ENCODE data around the gene PRKCQ. TPM values are rescaled to one million over a fixed set of nuclear protein-coding genes. Genes with fewer than 3 reads are reported as not detected.
"Not testable (repeated sequence)": the region's sequence is repeated elsewhere in the genome, so short reads cannot be mapped to it uniquely, and the experiment has no call there.

Gene PRKCQ
- total RNA-seq, 1 donor from 2014 or later, result 24.0 TPM

- TF ChIP-seq, protein P1, sequence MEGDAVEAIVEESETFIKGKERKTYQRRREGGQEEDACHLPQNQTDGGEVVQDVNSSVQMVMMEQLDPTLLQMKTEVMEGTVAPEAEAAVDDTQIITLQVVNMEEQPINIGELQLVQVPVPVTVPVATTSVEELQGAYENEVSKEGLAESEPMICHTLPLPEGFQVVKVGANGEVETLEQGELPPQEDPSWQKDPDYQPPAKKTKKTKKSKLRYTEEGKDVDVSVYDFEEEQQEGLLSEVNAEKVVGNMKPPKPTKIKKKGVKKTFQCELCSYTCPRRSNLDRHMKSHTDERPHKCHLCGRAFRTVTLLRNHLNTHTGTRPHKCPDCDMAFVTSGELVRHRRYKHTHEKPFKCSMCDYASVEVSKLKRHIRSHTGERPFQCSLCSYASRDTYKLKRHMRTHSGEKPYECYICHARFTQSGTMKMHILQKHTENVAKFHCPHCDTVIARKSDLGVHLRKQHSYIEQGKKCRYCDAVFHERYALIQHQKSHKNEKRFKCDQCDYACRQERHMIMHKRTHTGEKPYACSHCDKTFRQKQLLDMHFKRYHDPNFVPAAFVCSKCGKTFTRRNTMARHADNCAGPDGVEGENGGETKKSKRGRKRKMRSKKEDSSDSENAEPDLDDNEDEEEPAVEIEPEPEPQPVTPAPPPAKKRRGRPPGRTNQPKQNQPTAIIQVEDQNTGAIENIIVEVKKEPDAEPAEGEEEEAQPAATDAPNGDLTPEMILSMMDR (IDR thresholded peaks at IDR 0.05; ENCODE audit: unreplicated experiment), result no peak
- no peak for DNase-seq (ENCODE audit: low spot score)
- peaks cover 26% of the 10 kb centered on the region for H3K4me1 Mint-ChIP-seq (ENCODE audit: unreplicated experiment)
- no peaks in the 10 kb centered on the region for H3K27me3 Mint-ChIP-seq (ENCODE audit: unreplicated experiment)
- H3K36me3 Mint-ChIP-seq (ENCODE audit: low read depth, unreplicated experiment), result peaks cover 23% of the 10 kb centered on the region
- no peak overlapping the region for H3K4me3 Mint-ChIP-seq (ENCODE audit: unreplicated experiment)
- H3K27ac Mint-ChIP-seq (ENCODE audit: unreplicated experiment), result no peak overlapping the region
- no peaks in the 10 kb centered on the region for H3K9me3 Mint-ChIP-seq (ENCODE audit: unreplicated experiment)
Observed at GRCh38 chr10:6476989-6477388, 103.1 kb downstream of the PRKCQ start.

- peaks cover 31% of the 10 kb centered on the region for H3K36me3 Mint-ChIP-seq (ENCODE audit: low read depth, unreplicated experiment)
- H3K4me1 Mint-ChIP-seq (ENCODE audit: unreplicated experiment), result peaks cover 31% of the 10 kb centered on the region
Observed at GRCh38 chr10:6474871-6475270, 105.2 kb downstream of the PRKCQ start.

GRCh38 chr10:6473901-6474370, 106.1 kb downstream of the PRKCQ start:
- TF ChIP-seq, protein P1 (IDR thresholded peaks at IDR 0.05; ENCODE audit: unreplicated experiment), result no peak
- Mint-ChIP-seq H3K36me3 (ENCODE audit: low read depth, unreplicated experiment) (peaks cover 31% of the 10 kb centered on the region), H3K27me3 (ENCODE audit: unreplicated experiment) (no peaks in the 10 kb centered on the region), H3K4me3 (ENCODE audit: unreplicated experiment) (no peak overlapping the region), H3K4me1 (ENCODE audit: unreplicated experiment) (peaks cover 31% of the 10 kb centered on the region), H3K27ac (ENCODE audit: unreplicated experiment) (peak overlapping the region; percentile 80), H3K9me3 (ENCODE audit: unreplicated experiment) (no peaks in the 10 kb centered on the region)
- no peak for DNase-seq (ENCODE audit: low spot score)

More at GRCh38 chr10:6474871-6475270, 105.2 kb downstream of the PRKCQ start:
- DNase-seq (ENCODE audit: low spot score), result no peak
- Mint-ChIP-seq H3K4me3 (ENCODE audit: unreplicated experiment) (no peak overlapping the region), H3K27me3 (ENCODE audit: unreplicated experiment) (no peaks in the 10 kb centered on the region), H3K27ac (ENCODE audit: unreplicated experiment) (peak overlapping the region; percentile 32), H3K9me3 (ENCODE audit: unreplicated experiment) (no peaks in the 10 kb centered on the region)
- TF ChIP-seq, protein P1 (IDR thresholded peaks at IDR 0.05; ENCODE audit: unreplicated experiment), result no peak

- peaks cover 31% of the 10 kb centered on the region for H3K4me1 Mint-ChIP-seq (ENCODE audit: unreplicated experiment)
- peaks cover 26% of the 10 kb centered on the region for H3K36me3 Mint-ChIP-seq (ENCODE audit: low read depth, unreplicated experiment)
- no peak overlapping the region for H3K4me3 Mint-ChIP-seq (ENCODE audit: unreplicated experiment)
- no peaks in the 10 kb centered on the region for H3K27me3 Mint-ChIP-seq (ENCODE audit: unreplicated experiment)
- peak; percentile 7 for DNase-seq (ENCODE audit: low spot score)
- TF ChIP-seq, protein P1 (IDR thresholded peaks at IDR 0.05; ENCODE audit: unreplicated experiment), result no peak
- peak overlapping the region; percentile 53 for H3K27ac Mint-ChIP-seq (ENCODE audit: unreplicated experiment)
- no peaks in the 10 kb centered on the region for H3K9me3 Mint-ChIP-seq (ENCODE audit: unreplicated experiment)
Observed at GRCh38 chr10:6473430-6473829, 106.6 kb downstream of the PRKCQ start.

DNA sequence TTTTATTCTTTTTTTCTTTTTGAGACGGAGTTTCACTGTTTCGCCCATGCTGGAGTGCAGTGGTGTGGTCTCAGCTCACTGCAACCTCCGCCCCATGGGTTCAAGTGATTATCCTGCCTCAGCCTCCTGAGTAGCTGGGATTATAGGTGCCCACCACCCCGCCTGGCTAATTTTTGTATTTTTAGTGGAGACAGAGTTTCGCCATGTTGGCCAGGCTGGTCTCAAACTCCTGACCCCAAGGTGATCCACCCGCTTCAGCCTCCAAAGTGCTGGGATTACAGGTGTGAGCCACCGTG, 107.4 kb downstream of the PRKCQ start:
- H3K4me3 Mint-ChIP-seq (ENCODE audit: unreplicated experiment); DNase-seq (ENCODE audit: low spot score); H3K27ac Mint-ChIP-seq (ENCODE audit: unreplicated experiment); H3K9me3 Mint-ChIP-seq (ENCODE audit: unreplicated experiment); H3K27me3 Mint-ChIP-seq (ENCODE audit: unreplicated experiment): not testable (repeated sequence)
- H3K4me1 Mint-ChIP-seq (ENCODE audit: unreplicated experiment), result peaks cover 31% of the 10 kb centered on the region
- peaks cover 19% of the 10 kb centered on the region for H3K36me3 Mint-ChIP-seq (ENCODE audit: low read depth, unreplicated experiment)

Data from endothelial cell (in vitro differentiated cells).